ENCODE measurements around the gene GCHFR. TPM values are rescaled to one million over a fixed set of nuclear protein-coding genes. Genes with fewer than 3 reads are reported as not detected.

GCHFR gene
- total RNA-seq, 1 donor from 2014 or later = not detected

GRCh38 chr15:40754883-40755811 is 8.7 kb upstream of the GCHFR start, which contains the start of gene RMDN3:
TSS of gene RMDN3 (minus strand) at chr15:40755254. CDS start at chr15:40754783, 471 bp downstream.
- peak; percentile 96 for DNase-seq (ENCODE audit: low spot score)

GRCh38 chr15:40755812-40756208 is 8.1 kb upstream of the GCHFR start:
- DNase-seq (ENCODE audit: low spot score) = no peak

DNA sequence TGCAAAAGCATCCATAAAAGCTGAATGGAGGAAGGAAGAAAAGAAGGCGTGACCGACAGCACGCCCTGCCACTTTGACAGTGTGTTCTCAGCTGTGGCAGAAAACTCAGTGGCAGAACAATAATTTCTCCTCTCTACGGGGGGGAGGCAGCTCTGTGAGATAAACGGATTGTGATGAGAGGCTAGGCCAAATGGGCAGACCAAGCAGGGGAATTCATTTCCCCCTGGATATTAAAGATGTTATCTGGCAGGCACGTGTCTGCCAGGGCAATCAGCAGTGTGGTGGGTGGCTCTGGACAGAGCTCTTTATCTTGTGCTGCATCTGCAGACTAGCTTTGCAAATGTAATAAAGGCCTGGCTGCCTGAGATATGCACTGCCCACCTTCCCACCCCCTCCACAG is 6.9 kb upstream of the GCHFR start:
- no peak for DNase-seq (ENCODE audit: low spot score)

DNA sequence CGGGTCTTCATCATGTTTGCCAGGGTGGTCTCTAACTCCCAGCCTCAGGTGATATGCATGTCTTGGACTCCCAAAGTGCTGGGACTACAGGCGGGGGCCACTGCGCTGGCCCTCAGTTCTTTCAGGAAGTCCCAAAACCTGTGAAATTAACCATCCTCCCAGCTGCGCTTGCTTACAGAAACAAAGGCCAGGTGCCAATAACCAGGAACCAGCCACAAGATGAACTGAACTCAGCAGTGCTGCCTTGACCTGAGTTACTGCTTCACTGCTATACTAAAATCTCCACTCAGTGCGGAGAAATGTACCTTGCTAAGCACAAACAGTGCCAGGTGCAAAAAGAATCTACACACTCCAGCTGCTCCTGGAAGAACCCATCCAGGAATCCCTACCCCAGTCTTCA is 3.9 kb upstream of the GCHFR start:
- no peak for DNase-seq (ENCODE audit: low spot score)

DNA sequence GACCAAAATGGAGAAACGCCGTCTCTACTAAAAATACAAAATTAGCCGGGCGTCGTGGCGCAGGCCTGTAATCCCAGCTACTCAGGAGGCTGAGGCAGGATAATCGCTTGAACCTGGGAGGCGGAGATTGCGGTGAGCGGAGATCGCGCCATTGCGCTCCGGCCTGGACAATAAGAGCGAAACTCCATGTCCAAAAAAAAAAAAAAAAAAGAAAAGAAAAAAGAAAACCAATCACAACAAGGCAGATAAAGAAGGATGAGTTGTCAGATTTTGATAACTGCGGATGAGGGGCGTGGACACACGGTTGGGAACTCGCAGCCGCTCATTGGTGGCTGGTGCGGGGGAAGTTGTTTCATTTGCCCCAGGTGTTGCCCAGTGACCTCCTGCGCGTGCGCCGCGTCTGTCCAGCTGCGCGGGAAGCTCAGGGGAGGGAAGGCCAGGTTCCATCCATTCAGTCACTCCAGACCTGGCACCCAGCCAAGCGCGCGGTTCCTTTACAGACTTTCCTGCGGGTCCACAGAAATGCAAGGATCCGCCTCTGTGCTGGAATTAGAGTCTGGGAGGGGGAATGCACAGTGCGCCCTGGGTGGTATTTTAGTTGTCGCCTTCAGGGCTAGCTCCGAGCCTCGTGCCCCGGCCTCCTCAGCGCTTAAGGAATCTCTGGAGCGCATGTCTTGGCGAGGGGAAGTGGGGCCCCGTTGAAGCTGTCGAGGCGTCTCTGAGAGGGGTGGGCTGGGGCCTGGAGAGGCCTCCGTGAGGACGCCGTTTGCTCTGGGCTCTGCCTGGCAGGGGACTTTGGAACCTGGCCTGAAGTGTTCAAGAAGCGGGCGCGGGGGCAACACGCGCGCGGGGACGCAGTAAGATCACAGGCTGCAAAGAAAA is 708 bp upstream of the GCHFR start:
- peak; percentile 62 for DNase-seq (ENCODE audit: low spot score)

- DNase-seq (ENCODE audit: low spot score) = no peak
Observed at GRCh38 chr15:40764629-40765103, 798 bp downstream of the GCHFR start.

- no peak for DNase-seq (ENCODE audit: low spot score)
Observed at GRCh38 chr15:40766194-40766815, 2.4 kb downstream of the GCHFR start.

GRCh38 chr15:40766906-40767837 is 3.3 kb downstream of the GCHFR start:
- DNase-seq (ENCODE audit: low spot score) = no peak

- DNase-seq (ENCODE audit: low spot score) = no peak
Observed at GRCh38 chr15:40767838-40768500, 4.1 kb downstream of the GCHFR start.

DNA sequence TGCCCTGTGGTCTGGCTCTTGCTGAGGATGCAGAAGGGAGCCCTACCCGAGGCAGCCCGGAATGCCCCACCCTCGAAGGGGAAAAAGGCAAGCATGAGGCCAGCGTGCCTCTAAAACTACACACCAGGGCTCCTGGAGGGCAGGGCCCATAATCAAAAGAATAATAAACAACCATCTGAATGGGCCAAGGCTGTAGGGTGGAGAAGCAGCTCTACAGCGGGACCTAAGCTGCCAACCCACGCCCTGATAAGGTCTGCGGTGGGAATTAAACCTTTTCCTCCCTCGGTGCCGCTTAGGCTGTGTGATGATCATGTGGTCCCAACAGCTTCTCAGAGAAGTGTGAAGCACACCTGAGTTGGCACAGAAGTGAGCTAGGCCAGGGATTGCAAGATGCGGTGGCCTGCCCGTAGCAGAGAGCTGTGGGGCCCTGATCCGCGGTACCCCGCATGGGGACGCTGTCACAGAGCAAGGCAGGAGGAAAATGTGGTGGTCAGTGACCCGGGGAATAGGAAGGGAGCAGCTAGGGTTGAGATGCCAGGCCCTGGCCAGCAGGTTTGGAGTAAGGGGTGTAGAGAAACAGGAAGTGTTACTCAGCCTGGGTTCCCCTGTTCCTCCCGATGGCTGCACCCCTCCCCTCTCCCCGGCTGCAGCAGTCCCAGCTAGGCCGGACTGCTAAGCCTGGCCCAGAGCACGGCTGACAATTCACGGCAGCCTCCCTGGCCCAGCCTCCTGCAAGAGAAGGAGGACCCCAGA is 4.8 kb downstream of the GCHFR start:
- DNase-seq (ENCODE audit: low spot score) = no peak

DNA sequence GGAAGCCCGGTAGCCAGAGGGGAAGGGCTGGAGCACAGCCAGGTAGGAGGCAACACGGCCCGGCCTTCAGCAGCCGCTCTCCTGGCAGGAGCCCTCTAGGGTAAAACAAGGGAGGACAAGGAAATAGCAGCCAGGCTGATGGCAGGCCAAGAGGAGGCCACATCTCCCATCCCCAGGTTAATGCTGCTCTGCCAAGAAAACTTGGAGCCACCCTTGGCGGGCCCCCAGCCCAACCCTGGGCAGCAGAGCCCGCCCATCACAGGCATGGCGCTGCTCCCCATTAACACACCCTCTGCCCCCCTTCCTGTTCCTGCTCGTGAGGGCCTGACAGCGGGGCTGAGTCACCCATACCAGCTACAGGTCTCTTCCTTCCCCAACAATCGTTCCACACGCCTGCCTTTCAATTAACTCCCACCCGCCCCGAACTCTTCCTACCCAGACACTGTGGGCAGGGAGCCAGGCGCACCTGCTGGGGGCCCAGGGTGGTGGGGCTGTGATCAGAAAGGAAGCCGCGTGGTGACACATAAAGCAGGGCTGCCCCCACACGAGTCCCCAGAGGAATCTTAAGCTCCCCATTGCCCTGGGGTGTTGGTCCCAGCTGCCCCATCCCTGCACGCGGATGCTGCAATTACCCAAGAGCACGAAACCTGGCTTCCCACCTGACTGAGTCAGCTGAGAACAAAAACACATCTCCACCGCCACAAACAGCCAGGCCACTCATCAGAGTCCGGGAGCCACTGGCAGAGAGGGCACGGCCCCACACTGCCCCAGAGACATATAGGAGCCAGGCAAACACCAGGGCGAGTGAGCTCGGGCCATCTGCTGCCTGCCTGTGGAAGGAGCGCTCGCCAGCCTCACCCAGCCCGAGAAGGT is 5.6 kb downstream of the GCHFR start, which contains the start of gene C15orf62:
Gene C15orf62, plus strand, starts transcription at position 707 of the 873 bp plus-strand sequence. CDS start 516 bp downstream, outside the sequence.
- DNase-seq (ENCODE audit: low spot score) = peak; percentile 77

GRCh38 chr15:40770147-40770721 is 6.4 kb downstream of the GCHFR start:
- DNase-seq (ENCODE audit: low spot score) = no peak

DNA sequence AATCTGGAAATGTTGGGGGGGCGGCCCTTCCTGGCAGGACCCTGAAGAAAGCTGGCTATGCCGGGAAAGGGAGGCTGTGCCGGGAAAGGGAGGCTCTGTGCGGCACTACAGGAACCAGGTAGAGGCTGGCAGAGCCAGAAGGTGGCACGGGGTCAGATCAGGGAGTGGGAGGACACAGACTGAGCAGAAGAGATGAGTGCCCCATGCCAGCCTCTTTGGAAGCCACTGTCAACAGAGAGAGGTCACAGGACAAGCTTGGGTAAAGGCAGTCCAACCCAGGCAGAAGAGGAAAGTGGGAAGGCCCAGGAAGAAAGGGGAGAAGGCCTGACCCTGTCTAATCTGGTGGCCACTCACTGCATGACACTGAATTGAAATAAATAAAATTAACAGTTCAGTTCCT is 7.4 kb downstream of the GCHFR start:
- DNase-seq (ENCODE audit: low spot score) = no peak

- DNase-seq (ENCODE audit: low spot score) = no peak
Observed at GRCh38 chr15:40772014-40772413, 8.1 kb downstream of the GCHFR start.

DNA sequence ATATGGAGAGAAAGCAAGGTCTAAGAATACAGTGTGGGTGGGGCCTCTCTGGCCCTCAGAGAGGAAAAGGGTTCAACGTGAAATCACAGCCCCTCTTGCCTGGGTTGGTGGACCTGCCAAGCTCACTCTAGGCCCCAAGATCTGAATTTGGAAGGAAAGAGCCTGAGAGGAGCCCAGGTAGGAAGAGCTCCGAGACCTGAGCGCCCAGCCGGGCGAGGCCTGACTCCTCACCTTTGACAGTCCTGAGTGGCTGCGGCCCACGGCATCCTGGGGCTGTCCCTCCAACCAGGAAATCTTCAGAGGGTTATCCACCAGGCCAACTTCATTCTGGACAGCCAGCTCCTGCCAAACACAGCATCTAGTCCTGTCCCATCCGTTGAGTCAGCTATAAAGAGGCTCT is 9.6 kb downstream of the GCHFR start:
- DNase-seq (ENCODE audit: low spot score) = no peak

- DNase-seq (ENCODE audit: low spot score) = no peak
Observed at GRCh38 chr15:40773902-40774301, 10.0 kb downstream of the GCHFR start.

DNA sequence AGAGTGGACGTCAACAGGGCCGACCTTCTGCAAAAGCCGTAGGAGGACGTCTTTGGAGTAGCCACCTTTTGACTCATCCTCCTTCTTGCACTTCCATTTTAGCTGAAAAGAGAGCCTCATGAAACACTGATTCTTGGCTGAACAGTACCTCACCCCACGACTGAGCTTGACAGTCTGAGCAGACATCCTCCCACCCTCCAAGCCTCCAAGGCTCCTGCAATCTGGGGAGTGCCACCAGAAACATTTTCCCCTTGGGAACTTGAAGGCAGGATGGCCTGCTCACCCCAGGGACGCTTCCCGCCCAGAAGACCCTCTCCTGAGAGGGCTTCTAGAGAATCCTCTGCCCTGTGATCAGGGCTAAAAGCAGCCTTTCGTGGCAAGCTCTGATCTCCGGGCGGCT is 11.1 kb downstream of the GCHFR start:
- no peak for DNase-seq (ENCODE audit: low spot score)
